Glutamatergic neuron (in vitro differentiated cells): ENCODE results near the gene IL1B. TPM values are rescaled to one million over a fixed set of nuclear protein-coding genes. Genes with fewer than 3 reads are reported as not detected.

Experiments
- DNase-seq: peaks from one replicate; pipeline ENCODE4 v3.0.0; 2022
- H3K27ac Mint-ChIP-seq: one replicate; pipeline ENCODE4 v1.8.0; 2020; ENCODE audit warnings: mild to moderate bottlenecking, mixed read lengths, inconsistent platforms; ENCODE audit not compliant: unreplicated experiment
- H3K27me3 Mint-ChIP-seq: one replicate; pipeline ENCODE4 v1.8.0; 2020; ENCODE audit warnings: mild to moderate bottlenecking, moderate library complexity, mixed read lengths, inconsistent platforms; ENCODE audit not compliant: unreplicated experiment
- H3K36me3 Mint-ChIP-seq: one replicate; pipeline ENCODE4 v1.8.0; 2020; ENCODE audit warnings: mild to moderate bottlenecking, mixed read lengths, inconsistent platforms; ENCODE audit not compliant: unreplicated experiment
- H3K4me1 Mint-ChIP-seq: one replicate; pipeline ENCODE4 v1.8.0; 2020; ENCODE audit warnings: mild to moderate bottlenecking, low read depth, mixed read lengths, inconsistent platforms; ENCODE audit not compliant: unreplicated experiment
- H3K4me3 Mint-ChIP-seq: one replicate; pipeline ENCODE4 v1.8.0; 2020; ENCODE audit warnings: mild to moderate bottlenecking, mixed read lengths, inconsistent platforms; ENCODE audit not compliant: unreplicated experiment
- H3K9me3 Mint-ChIP-seq: one replicate; pipeline ENCODE4 v1.8.0; 2020; ENCODE audit warnings: mild to moderate bottlenecking, moderate library complexity, mixed read lengths, inconsistent platforms; ENCODE audit not compliant: unreplicated experiment
- CTCF ChIP-seq: fragments of 200-600 bp; sonication (generic); IDR thresholded peaks from one replicate; pipeline ENCODE4 v1.5.0; 2021; ENCODE audit not compliant: partially characterized antibody, unreplicated experiment
- total RNA-seq: library from RNA; stranded (reverse); fragmentation: NEBNext Ultra II Directional; extraction: Animal tissue kit (Norgen Biotek cat#: 25700); gene quantifications from one replicate; pipeline ENCODE4 v1.2.1, GENCODE V29; 2021; ENCODE audit not compliant: unreplicated experiment

Gene IL1B
- total RNA-seq, 1 donor from 2014 or later, result not detected

GRCh38 chr2:112812318-112813267 lies 24.0 kb downstream of the IL1B start:
- DNase-seq, result no peak
- no peaks in the 10 kb centered on the region for H3K36me3 Mint-ChIP-seq
- no peaks in the 10 kb centered on the region for H3K9me3 Mint-ChIP-seq
- no peak overlapping the region for H3K27ac Mint-ChIP-seq
- peaks cover 4% of the 10 kb centered on the region for H3K4me1 Mint-ChIP-seq
- H3K4me3 Mint-ChIP-seq, result no peak overlapping the region
- no peaks in the 10 kb centered on the region for H3K27me3 Mint-ChIP-seq
- TF ChIP-seq CTCF, result no peak

GRCh38 chr2:112811841-112812306 lies 24.7 kb downstream of the IL1B start:
- TF ChIP-seq CTCF, result no peak
- Mint-ChIP-seq H3K9me3 (no peaks in the 10 kb centered on the region), H3K36me3 (no peaks in the 10 kb centered on the region), H3K4me3 (no peak overlapping the region), H3K27ac (no peak overlapping the region), H3K27me3 (no peaks in the 10 kb centered on the region), H3K4me1 (peaks cover 4% of the 10 kb centered on the region)
- no peak for DNase-seq

GRCh38 chr2:112811276-112811831 lies 25.2 kb downstream of the IL1B start:
- H3K9me3 Mint-ChIP-seq, result no peaks in the 10 kb centered on the region
- DNase-seq, result no peak
- H3K4me3 Mint-ChIP-seq, result no peak overlapping the region
- H3K4me1 Mint-ChIP-seq, result peaks cover 4% of the 10 kb centered on the region
- H3K27ac Mint-ChIP-seq, result no peak overlapping the region
- no peaks in the 10 kb centered on the region for H3K27me3 Mint-ChIP-seq
- H3K36me3 Mint-ChIP-seq, result no peaks in the 10 kb centered on the region
- TF ChIP-seq CTCF, result no peak

- Mint-ChIP-seq H3K36me3 (no peaks in the 10 kb centered on the region), H3K4me3 (no peak overlapping the region), H3K27ac (no peak overlapping the region), H3K9me3 (no peaks in the 10 kb centered on the region), H3K4me1 (peaks cover 1% of the 10 kb centered on the region), H3K27me3 (peaks cover 2% of the 10 kb centered on the region)
- TF ChIP-seq CTCF, result no peak
- no peak for DNase-seq
Measured at GRCh38 chr2:112809112-112809511, 27.5 kb downstream of the IL1B start.
